ENCODE measurements around the gene GPR152.

The GPR152 gene

DNA sequence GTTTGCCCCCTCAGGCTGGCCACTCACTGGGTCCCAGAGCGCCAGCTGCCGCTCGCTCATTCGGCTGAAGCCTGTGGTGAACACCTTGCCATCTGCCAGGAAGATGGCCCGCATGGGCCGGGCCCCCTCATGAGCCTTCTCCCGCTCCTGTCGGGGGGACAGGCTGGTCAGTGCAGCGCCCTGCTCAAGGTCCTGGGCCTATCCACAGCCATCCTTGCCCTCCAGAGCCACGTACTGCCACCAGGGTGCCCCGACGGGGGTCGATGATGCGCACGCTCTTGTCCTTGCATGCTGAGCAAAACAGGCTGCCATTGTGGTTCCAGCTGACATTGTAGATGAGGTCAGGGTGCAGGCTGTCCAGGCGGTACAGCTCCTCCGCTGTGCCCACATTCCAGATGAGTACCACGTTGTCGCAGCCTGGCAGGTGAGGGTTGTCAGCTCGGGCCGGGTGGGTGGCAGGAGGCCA is 11.4 kb downstream of the GPR152 start:
- DNase-seq (ENCODE audit: low read depth in 1 of 2, low spot score in 1 of 2): no peak

DNA sequence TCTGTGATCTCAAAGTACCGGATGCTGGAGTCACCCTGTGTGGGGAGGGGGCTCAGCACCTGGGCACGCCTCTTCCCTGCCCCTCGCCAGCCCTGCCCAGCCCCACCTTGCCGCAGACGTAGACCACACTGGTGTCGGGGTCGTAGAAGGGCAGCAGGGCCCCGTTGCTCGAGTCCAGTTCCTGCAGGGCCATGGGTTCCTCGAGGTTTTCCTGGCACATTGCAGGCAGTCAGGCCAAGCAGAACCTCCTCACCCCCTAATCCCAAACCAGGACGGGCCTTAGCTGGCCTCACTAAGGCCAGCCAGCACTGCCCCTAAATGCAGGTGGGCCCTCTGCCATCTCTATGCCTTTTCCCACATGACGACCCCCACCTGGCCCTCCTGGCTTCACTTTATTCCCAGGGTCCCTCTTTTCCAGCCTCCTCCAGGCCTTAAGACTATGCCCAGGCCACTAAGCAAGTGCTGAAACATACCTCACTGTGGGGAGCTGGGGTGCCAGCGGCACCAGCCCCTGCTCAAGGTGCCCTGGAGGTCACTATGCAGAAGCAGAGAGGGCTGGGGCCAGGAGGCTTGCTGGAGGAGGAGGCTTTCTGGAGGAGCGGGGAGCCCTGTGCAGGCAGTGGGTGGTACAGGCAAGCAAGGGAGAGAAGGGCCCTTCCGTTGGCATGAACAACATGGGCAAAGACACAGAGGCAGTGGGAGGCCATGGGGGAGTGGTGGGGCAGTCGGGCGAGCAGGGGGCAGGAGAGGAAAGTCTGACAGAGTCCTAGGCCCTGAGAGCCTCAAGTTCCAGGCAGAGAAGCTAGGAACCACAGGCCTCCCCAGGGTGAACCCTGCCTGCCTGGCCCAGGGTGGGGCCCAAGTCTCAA is 12.1 kb downstream of the GPR152 start:
- DNase-seq (ENCODE audit: low read depth in 1 of 2, low spot score in 1 of 2): no peak

DNA sequence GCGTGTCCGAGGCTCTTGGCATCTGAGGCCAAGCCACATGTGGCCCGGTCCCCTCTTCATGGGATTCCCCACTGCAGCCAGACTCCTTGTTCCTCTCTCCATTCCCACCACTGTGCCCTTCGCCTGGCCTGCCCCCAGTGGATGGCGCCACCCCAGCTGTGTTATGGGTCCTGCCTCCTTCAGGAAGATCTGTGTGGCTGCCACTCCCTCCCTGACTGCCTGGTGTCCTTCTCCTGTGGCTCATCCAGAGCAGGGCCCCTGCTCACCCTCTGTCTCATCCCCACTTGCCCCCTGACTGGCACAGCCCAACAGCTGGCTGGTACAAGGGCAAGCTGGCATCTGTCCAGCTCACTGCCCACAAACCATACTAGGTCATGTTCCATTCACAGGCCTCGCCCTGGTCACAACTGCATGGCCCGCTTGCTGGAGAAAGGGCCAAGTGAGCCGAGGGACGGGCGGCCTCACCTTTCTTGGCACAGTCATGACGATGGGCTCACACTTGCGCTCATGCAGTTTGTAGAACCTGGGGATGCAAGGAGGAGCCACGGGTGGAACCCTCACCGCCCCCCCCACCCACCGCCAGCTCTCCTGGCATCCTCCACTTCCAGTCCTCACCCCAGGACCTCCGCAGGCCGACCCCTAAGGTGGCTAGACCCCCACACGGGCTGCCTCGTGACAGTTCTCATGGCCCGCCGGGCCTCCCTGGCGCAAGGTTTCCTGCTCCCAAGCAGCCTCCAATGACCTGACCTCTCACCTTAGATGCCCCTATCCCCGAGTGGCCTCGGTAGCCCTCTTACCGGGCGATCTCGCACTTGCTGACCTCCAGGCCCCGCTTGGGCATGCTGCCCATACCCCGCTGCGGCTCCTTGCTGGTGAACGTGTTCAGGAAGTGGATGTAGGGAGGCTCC is 13.0 kb downstream of the GPR152 start:
- no peak for DNase-seq (ENCODE audit: low read depth in 1 of 2, low spot score in 1 of 2)

DNA sequence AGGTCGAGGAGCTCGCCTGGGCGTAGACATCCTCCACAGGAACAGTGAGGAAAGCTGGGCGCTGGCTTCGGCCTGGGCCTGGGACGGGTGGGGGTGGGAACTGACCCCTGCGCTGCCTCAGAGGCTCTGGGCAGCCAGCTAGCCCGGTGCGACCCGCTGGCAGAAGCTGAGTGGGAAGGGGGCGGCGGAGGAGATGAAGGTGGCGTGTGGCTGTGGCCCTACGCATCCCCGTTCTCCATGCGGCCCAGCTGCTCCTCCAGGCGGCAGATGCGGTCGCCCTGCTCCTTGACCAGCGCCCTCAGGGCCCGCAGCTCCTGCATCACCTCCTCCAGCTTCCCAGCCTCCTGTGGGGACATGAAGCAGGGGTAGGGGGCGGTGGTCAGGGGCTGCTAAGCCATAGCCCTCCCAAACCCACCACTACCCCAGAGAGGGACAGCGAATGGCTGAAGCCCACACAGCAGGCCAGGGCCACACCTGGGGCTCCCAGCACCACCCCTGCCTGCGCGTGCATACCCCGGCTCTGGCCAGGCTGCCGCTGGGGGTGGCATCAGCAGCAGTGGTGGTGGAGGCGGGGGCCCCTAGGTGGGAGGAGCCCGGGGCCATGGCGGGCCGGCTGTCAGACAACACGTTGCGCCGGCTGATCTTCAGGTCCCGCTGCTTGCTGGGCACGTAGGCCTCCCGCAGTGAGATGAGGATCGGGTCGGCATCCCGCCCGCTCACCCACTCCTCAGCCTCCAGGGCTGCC is 14.2 kb downstream of the GPR152 start:
- peak; percentile 57 to 66 for DNase-seq (ENCODE audit: low read depth in 1 of 2, low spot score in 1 of 2)

DNA sequence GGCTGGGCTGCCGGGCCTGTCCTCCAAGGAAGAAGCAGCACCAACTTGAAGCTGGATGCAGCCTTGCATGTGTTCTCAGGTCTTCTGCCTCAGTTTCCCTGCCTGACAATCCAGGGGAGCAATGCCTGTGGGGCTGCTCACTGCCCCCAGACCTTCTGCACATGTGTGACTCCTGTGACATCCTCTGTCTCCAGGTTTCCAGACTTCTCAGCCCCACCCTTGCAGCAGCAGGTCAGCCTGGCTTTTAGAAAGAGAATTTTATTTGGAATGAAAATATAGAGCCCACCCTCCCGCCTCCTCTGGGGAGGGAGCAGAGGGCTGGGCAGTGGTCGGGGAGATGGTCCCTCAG is 14.7 kb downstream of the GPR152 start:
- DNase-seq (ENCODE audit: low read depth in 1 of 2, low spot score in 1 of 2): no peak

DNA sequence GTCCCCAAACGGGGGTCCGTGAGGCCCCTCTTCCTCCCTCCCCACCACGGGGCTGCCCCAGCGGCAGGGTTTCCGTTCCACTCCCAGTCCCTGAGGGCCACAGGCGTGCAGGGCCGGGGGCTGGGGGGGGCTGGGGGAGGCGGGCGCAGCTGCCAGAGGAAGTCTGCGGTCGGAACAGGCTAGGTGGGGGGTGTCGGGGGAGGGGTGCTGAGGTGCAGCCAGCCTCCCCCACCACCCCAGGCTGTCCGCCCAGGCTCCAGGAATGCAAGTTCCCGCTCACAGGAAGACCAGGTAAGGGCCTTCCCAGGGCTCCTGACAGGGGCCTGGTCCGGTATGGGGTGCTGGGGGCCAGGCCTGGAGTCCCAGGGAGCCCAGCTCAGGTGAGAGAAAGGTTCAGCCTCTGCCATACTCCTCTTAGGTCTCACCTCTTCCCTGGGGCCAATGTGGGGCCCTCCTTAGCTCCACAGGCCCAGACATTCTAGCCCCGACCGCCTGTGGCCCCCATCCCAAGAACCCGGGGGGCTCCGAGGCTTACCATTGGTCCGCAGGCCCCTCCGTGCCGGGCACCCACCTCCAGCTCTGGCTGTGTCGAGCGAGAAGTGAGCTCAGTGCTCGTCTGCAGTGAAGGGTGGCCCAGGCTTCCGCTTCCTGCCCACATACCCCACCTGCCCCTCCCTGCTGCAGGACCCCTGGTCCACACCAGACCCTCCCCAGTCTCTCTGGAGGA is 15.3 kb downstream of the GPR152 start, which contains the start of gene PTPRCAP:
PTPRCAP (minus strand) TSS at position 601 of the 727 bp plus-strand sequence; CDS start at position 538, 63 bp downstream.
- peak; percentile 61 to 70 for DNase-seq (ENCODE audit: low read depth in 1 of 2, low spot score in 1 of 2)

DNA sequence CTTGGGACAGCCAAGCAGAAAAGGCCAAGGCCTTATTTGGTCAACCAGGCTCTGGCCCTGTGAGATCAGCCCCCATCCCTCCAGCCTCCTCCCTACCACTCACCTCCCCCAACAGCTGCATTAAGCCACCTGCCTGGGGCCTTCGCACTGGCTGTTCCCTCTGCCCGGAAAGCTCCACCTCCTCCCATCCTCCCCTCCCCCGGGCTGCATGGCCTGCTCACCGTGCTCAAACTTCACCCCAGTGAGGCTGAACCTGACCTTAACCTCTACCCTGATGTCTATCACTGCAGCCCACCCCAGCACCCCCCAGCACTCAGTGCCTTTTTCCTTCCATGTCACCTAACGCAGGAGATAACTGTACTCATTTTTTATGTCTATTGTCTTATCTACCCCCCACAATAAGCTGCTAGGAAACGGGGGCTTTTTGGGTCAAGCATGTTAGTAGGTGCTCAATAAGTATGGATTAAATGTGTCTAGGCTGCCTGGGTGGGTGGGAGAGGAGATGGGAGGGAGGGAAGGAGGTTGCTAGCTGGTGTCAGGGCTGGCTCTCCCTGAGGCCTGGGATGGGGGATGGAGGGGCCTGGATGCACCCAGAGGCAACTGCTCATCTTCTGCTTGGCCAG is 16.0 kb downstream of the GPR152 start:
- DNase-seq (ENCODE audit: low read depth in 1 of 2, low spot score in 1 of 2): peak; percentile 47 to 59

DNA sequence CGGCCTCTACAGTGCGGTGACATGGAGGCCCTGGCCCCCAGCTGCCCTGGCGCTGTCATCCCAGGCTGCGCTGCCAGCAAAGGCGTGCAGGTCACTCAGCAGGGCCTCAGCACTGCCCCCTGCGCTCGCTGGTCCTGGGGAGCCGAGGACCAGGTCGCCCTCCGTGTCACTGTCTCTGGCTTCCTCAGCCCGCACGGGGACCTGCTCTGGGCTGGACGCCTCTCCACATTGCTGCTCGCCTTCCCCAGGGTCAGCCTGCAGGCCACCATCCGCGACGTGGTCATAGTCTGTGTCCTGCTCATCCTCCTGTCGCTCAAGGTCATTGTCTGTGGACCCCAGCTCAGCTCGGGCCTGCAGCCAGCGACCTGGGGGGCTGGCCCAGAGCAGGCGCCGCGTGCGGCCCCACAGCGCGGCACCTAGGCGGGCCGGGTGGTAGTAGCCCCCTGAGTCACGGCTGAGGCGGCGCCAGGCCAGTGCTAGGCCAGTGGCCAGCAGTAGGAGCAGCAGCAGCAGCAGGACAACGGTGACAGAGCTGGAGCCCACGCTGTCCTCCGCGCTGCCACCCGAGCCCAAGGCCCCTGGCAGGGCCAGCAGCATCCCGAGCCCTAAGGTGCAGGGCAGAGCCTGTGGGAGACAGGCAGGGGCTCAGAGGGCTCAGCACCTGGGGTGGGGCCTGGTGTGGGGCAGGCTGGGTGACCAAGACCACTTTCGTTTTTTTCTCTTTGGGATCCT is 16.6 kb downstream of the GPR152 start:
- no peak for DNase-seq (ENCODE audit: low read depth in 1 of 2, low spot score in 1 of 2)

DNA sequence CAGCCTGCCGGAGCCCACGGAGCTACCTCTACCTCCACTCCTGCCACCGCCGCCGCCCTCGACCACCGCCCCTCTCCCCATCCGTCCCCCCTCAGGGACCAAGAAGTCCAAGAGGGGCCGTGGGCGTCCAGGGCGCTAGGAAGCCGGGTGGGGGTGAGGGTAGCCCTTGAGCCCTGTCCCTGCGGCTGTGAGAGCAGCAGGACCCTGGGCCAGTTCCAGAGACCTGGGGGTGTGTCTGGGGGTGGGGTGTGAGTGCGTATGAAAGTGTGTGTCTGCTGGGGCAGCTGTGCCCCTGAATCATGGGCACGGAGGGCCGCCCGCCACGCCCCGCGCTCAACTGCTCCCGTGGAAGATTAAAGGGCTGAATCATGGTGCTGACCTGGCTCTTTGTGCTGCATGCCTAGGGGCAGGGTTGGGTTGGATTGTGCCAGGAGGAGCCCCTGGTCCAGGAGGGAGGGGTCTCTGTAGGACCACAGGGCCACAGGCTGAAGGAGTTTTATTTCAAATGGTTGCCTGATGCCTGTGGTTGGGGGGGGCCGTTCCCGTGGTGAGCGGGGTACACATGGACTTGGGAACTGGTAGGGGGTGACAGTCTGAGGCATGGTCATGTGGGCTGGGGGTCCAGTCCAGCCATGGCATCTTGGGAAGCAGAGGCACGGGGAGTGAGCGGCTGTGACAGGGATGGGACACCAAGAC is 17.4 kb downstream of the GPR152 start:
- DNase-seq (ENCODE audit: low read depth in 1 of 2, low spot score in 1 of 2): no peak

DNA sequence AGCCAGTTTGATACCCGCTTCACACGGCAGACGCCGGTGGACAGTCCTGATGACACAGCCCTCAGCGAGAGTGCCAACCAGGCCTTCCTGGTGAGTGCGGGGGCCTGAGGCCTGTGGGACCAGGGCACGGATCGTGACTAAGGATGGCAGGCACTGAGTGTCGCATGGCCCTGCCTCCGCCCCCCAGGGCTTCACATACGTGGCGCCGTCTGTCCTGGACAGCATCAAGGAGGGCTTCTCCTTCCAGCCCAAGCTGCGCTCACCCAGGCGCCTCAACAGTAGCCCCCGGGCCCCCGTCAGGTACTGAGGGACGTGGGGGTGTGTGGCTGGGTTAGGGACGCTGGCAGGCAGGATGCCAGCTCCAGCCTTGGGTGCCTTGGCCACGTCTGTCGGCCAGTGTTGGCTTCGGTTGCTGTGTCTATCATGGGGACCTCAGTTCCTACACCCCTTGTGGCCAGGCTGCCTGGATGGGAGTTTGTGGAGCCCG is 18.1 kb downstream of the GPR152 start:
- DNase-seq (ENCODE audit: low read depth in 1 of 2, low spot score in 1 of 2): no peak

DNA sequence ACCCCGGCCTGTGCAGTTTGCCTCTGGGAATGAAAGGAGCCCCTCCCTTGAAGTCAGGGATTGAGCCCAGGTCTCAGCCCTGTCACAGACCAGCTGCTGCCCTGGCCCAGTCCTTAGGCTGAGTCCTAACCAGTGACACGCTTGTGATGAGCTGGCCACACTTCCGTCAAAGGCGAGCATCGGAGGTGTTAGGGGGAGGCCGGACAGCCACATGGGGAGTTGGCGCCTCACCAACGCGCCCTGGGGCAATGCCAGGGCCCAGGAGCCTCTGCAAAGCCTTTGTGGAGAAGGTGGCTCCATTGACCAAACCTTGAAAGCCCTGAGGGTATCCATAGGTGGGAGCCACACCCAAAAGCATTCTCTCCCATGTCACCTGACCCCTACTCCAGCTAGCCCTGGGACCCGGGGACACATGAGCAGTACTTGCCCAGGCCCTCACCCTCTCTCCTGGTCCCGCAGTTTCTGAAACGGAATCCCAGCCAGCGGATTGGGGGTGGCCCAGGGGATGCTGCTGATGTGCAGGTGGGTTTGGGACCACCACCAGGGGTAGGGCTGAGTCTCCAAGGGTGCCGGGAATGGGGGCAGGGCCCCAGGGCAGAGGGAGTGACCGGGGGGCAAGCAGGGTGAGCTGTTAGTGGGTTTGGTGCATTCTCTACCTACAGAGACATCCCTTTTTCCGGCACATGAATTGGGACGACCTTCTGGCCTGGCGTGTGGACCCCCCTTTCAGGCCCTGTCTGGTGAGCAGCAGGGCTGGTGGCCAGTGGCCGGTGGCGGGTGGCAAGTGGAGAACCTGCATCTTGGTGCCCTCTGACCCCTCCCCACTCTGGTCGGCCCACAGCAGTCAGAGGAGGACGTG is 18.8 kb downstream of the GPR152 start:
- no peak for DNase-seq (ENCODE audit: low read depth in 1 of 2, low spot score in 1 of 2)

DNA sequence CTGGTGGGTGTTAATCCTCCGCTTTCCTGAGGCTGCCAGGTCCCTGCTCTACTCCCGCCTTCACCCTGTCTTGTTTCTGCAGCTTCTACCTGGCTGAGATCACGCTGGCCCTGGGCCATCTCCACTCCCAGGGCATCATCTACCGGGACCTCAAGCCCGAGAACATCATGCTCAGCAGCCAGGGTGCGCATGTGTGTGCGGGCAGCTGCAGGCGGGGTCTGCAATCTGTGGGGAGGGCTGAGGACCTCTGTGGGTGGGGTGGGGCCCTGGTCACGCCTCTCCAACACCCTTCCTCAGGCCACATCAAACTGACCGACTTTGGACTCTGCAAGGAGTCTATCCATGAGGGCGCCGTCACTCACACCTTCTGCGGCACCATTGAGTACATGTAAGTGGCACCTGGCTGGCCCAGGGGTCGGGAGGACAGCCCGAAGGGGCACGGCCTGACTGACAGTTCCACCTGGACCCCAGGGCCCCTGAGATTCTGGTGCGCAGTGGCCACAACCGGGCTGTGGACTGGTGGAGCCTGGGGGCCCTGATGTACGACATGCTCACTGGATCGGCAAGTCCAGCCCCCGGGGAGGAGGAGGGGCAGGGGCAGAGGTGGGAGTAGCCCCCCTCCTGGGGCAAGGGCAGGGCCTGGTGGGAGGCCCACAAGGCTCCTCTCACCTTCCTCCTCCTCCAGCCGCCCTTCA is 19.7 kb downstream of the GPR152 start:
- no peak for DNase-seq (ENCODE audit: low read depth in 1 of 2, low spot score in 1 of 2)

DNA sequence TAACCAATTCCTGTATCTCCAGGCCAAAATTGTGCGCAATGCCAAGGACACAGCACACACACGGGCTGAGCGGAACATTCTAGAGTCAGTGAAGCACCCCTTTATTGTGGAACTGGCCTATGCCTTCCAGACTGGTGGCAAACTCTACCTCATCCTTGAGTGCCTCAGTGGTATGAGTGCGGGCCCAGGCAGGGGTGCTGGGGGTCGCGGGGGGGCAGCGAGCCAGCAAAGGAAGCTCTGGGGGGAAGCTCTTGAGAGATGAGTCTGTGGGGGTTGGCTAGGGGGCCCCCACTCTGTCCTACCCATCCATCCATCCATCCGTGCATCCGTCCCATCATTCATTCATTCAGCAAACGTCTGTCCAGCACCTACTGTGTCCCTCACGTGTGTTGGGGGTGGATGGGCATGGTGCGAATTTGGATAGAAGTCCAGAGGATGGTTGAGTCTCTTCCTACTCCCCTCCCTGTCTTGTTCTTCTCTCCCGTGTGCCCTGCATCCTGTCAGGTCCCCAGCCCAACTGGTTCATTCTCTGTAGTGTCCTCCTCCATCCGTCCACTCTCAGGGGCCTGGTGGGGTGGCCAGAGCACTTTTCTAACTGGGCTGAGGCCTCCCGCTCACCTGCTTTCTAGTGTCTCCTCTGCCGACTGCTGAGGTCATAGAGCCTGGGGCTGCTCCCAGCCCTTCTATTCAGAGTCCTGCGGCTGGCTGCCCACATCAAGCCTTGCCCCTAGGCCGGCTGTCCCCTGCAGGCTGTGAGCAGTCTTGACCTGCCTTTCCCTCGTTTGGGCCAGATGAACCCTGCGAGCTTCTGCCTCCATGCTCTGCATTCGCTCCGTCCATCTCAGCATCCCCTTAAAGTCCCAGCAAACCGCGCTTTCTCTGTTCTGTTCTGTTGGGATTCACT is 20.9 kb downstream of the GPR152 start:
- DNase-seq (ENCODE audit: low read depth in 1 of 2, low spot score in 1 of 2): no peak

DNA sequence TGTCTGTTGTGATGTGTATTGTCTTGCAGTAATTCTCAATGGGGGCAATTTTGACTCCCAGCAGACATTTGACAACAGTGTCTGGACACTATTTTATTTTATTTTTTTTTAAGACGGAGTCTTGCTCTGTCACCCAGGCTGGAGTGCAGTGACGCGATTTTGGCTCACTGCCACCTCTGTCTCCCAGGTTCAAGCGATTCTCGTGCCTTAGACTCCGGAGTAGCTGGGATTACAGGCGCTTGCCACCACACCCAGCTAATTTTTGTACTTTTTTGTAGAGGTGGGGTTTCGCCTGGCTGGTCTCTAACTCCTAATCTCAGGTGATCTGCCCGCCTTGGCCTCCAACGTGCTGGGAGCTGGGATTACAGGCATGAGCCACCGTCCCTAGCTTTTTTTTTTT is 22.8 kb downstream of the GPR152 start:
- DNase-seq (ENCODE audit: low read depth in 1 of 2, low spot score in 1 of 2): no peak

DNA sequence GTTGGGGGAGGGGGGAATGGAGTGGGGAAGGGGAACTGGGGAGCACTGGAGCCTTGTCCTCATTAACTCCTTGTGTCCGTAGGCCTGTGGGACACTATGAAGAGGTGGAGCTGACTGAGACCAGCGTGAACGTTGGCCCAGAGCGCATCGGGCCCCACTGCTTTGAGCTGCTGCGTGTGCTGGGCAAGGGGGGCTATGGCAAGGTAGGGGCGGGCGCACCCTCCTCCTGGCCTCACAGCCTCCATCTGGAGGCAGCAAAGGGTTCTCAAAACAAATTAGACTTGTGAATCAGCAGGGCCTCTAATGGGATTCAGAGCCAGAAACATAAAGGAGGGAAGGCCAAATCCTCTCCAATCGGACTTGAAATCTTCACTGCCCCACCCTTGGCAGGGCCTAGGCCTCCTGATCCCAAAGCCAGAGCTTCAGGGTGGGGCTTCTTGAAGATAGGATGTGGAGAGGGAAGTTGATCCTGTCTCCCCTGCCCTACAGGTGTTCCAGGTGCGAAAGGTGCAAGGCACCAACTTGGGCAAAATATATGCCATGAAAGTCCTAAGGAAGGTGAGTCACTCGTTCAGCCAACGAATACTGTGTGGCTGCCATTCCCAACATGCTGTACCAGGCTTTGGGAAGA is 23.4 kb downstream of the GPR152 start:
- DNase-seq (ENCODE audit: low read depth in 1 of 2, low spot score in 1 of 2): no peak
